AG20443 (cell line): ENCODE results near the gene TADA2B.

Experiments
- DNase-seq: peaks from one replicate; pipeline ENCODE4 v3.0.0; 2012; ENCODE audit warnings: low spot score, mixed read lengths

The TADA2B gene

GRCh38 chr4:7018281-7018680 is 24.9 kb upstream of the TADA2B start:
- DNase-seq = no peak

- no peak for DNase-seq
Observed at GRCh38 chr4:7019367-7019766, 23.8 kb upstream of the TADA2B start.

- no peak for DNase-seq
Observed at GRCh38 chr4:7020290-7020689, 22.9 kb upstream of the TADA2B start.

- DNase-seq = no peak
Observed at GRCh38 chr4:7020856-7021255, 22.3 kb upstream of the TADA2B start.

GRCh38 chr4:7021355-7021754 is 21.8 kb upstream of the TADA2B start:
- DNase-seq = no peak

- DNase-seq = peak; percentile 92
Observed at GRCh38 chr4:7021930-7022664, 21.1 kb upstream of the TADA2B start.

GRCh38 chr4:7023486-7023885 is 19.7 kb upstream of the TADA2B start:
- no peak for DNase-seq

- DNase-seq = no peak
Observed at GRCh38 chr4:7023901-7024300, 19.3 kb upstream of the TADA2B start.

GRCh38 chr4:7024336-7024890 is 18.8 kb upstream of the TADA2B start:
- DNase-seq = no peak

- no peak for DNase-seq
Observed at GRCh38 chr4:7025040-7025602, 18.1 kb upstream of the TADA2B start.

GRCh38 chr4:7026107-7026506 is 17.1 kb upstream of the TADA2B start:
- DNase-seq = no peak

GRCh38 chr4:7027284-7027683 is 15.9 kb upstream of the TADA2B start:
- DNase-seq = no peak

GRCh38 chr4:7027913-7028312 is 15.3 kb upstream of the TADA2B start:
- DNase-seq = no peak

GRCh38 chr4:7029212-7029611 is 14.0 kb upstream of the TADA2B start:
- DNase-seq = no peak

GRCh38 chr4:7029921-7030320 is 13.3 kb upstream of the TADA2B start:
- no peak for DNase-seq

- no peak for DNase-seq
Observed at GRCh38 chr4:7030856-7031255, 12.3 kb upstream of the TADA2B start.

- DNase-seq = no peak
Observed at GRCh38 chr4:7031558-7032449, 11.4 kb upstream of the TADA2B start.

GRCh38 chr4:7032596-7032995 is 10.6 kb upstream of the TADA2B start:
- no peak for DNase-seq

- DNase-seq = peak; percentile 81
Observed at GRCh38 chr4:7034262-7035081, 8.7 kb upstream of the TADA2B start.

- DNase-seq = no peak
Observed at GRCh38 chr4:7037425-7037824, 5.7 kb upstream of the TADA2B start.

- no peak for DNase-seq
Observed at GRCh38 chr4:7040765-7041164, 2.4 kb upstream of the TADA2B start.

GRCh38 chr4:7041246-7041645 is 1.9 kb upstream of the TADA2B start:
- DNase-seq = no peak
